ENCODE measurements around the gene TEAD3. TPM values are rescaled to one million over a fixed set of nuclear protein-coding genes. Genes with fewer than 3 reads are reported as not detected.
A peak's percentile ranks its signal among the peaks of the same experiment; 100 is the strongest.

Gene TEAD3
- total RNA-seq, 1 donor from 2014 or later, result 19.8 TPM

- DNase-seq (ENCODE audit: low spot score in 2 of 2), result no peak
- H3K27ac ChIP-seq, result peak overlapping the region; percentile 84 to 88
- H3K4me3 ChIP-seq, result no peak overlapping the region
- H3K27me3 ChIP-seq, result no peaks in the 10 kb centered on the region
- intact Hi-C loops (cut with DNase I), result no loop called here
- peaks cover 5 to 19% of the 10 kb centered on the region in 2 donors for H3K4me1 ChIP-seq
- no peak for TF ChIP-seq CTCF (IDR thresholded peaks at IDR 0.05)
- H3K9me3 ChIP-seq, result no peaks in the 10 kb centered on the region
- H3K36me3 ChIP-seq, result peaks cover 45 to 54% of the 10 kb centered on the region in 2 donors
These were observed 26.2 kb downstream of the TEAD3 start for GRCh38 chr6:35470663-35471120.

DNA sequence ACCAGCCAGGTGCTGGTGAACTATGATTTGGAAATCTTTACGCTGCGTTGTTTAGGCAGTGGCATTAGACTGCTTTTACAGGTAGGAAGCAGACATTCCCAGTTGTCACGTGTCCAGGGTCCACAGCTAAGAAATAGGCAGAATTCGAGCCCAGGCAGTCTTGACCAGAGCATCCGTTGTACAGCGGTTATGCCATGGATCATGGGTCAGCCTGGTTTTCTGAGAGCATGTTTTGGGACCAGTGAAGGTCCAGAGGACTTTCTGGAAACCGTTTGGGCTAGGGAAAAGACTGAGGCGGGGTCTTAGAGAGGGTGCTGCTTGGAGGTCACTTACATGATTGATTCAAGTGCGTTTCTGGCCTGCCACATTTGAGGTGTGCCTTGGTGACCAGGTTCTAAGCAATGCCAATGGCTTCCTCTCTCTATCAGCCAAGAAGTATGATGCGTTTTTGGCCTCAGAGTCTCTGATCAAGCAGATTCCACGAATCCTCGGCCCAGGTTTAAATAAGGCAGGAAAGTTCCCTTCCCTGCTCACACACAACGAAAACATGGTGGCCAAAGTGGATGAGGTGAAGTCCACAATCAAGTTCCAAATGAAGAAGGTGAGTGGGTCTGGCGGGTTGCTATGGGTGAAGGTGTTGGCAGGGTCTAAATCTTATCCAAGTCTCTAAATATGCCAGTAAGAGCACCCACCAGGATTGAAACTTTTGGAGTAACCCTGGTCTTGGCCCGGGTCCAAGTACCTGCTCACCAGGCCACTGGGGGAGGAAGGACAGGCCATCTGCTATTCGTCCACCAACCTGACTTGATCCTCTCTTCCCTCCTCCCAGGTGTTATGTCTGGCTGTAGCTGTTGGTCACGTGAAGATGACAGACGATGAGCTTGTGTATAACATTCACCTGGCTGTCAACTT lies 26.9 kb downstream of the TEAD3 start:
- no peak for TF ChIP-seq CTCF (IDR thresholded peaks at IDR 0.05)
- H3K27ac ChIP-seq, result peak overlapping the region; percentile 84 to 88
- H3K27me3 ChIP-seq, result no peaks in the 10 kb centered on the region
- peak overlapping the region; percentile 72 to 78 for H3K4me3 ChIP-seq
- intact Hi-C loops (cut with DNase I), result loop anchor here (2.0 kb wide), 1 partner anchor 19 kb away; no protein-coding TSS in a partner anchor
- peaks cover 38 to 47% of the 10 kb centered on the region in 2 donors for H3K36me3 ChIP-seq
- H3K9me3 ChIP-seq, result no peaks in the 10 kb centered on the region
- no peak for DNase-seq (ENCODE audit: low spot score in 2 of 2)
- H3K4me1 ChIP-seq, result peaks cover 5 to 19% of the 10 kb centered on the region in 2 donors

GRCh38 chr6:35468980-35469750 lies 27.7 kb downstream of the TEAD3 start:
- Histone ChIP-seq H3K36me3 (peaks cover 29 to 39% of the 10 kb centered on the region in 2 donors), H3K4me1 (peaks cover 5 to 19% of the 10 kb centered on the region in 2 donors)

GRCh38 chr6:35468181-35468979 lies 28.5 kb downstream of the TEAD3 start, which contains the start of gene RPL10A:
TSS of gene RPL10A (plus strand) at chr6:35468401. CDS start at chr6:35468435, 34 bp downstream.
- intact Hi-C loops (cut with DNase I), result loop anchor here (1.0 to 2.0 kb wide), 4 partner anchors 16 to 126 kb away; partner anchors contain the start of genes FANCE, PPARD and TEAD3
- peak; percentile 97 to 98 (median 98) for TF ChIP-seq CTCF (IDR thresholded peaks at IDR 0.05)
- peak within 1 kb of the TSS; percentile 84 to 88 for H3K27ac ChIP-seq
- peak; percentile 82 to 97 for DNase-seq (ENCODE audit: low spot score in 2 of 2)
- H3K4me1 ChIP-seq, result peaks cover 5 to 19% of the 10 kb centered on the region in 2 donors
- H3K27me3 ChIP-seq, result no peaks in the 10 kb centered on the region
- peak within 1 kb of the TSS; percentile 72 to 78 for H3K4me3 ChIP-seq
- H3K36me3 ChIP-seq, result peaks cover 26 to 33% of the 10 kb centered on the region in 2 donors
- no peaks in the 10 kb centered on the region for H3K9me3 ChIP-seq

More at GRCh38 chr6:35468980-35469750, 27.7 kb downstream of the TEAD3 start:
- peak overlapping the region; percentile 84 to 88 for H3K27ac ChIP-seq
- H3K9me3 ChIP-seq, result no peaks in the 10 kb centered on the region
- intact Hi-C loops (cut with DNase I), result loop anchor here (1.0 to 2.0 kb wide), 4 partner anchors 17 to 127 kb away; partner anchors contain the start of genes FANCE, PPARD and TEAD3
- no peak for TF ChIP-seq CTCF (IDR thresholded peaks at IDR 0.05)
- peak overlapping the region; percentile 72 to 78 for H3K4me3 ChIP-seq
- no peak for DNase-seq (ENCODE audit: low spot score in 2 of 2)
- no peaks in the 10 kb centered on the region for H3K27me3 ChIP-seq

Measured in ascending aorta (tissue), 2 donors.